ENCODE measurements around the gene FBXL16.
A peak's percentile ranks its signal among the peaks of the same experiment; 100 is the strongest.

GRCh38 chr16:706189-707061 is 824 bp upstream of the FBXL16 start:
- TF ChIP-seq, protein P1, sequence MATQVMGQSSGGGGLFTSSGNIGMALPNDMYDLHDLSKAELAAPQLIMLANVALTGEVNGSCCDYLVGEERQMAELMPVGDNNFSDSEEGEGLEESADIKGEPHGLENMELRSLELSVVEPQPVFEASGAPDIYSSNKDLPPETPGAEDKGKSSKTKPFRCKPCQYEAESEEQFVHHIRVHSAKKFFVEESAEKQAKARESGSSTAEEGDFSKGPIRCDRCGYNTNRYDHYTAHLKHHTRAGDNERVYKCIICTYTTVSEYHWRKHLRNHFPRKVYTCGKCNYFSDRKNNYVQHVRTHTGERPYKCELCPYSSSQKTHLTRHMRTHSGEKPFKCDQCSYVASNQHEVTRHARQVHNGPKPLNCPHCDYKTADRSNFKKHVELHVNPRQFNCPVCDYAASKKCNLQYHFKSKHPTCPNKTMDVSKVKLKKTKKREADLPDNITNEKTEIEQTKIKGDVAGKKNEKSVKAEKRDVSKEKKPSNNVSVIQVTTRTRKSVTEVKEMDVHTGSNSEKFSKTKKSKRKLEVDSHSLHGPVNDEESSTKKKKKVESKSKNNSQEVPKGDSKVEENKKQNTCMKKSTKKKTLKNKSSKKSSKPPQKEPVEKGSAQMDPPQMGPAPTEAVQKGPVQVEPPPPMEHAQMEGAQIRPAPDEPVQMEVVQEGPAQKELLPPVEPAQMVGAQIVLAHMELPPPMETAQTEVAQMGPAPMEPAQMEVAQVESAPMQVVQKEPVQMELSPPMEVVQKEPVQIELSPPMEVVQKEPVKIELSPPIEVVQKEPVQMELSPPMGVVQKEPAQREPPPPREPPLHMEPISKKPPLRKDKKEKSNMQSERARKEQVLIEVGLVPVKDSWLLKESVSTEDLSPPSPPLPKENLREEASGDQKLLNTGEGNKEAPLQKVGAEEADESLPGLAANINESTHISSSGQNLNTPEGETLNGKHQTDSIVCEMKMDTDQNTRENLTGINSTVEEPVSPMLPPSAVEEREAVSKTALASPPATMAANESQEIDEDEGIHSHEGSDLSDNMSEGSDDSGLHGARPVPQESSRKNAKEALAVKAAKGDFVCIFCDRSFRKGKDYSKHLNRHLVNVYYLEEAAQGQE (IDR thresholded peaks at IDR 0.05; ENCODE audit: unreplicated experiment), result no peak
- TF ChIP-seq, protein P2, sequence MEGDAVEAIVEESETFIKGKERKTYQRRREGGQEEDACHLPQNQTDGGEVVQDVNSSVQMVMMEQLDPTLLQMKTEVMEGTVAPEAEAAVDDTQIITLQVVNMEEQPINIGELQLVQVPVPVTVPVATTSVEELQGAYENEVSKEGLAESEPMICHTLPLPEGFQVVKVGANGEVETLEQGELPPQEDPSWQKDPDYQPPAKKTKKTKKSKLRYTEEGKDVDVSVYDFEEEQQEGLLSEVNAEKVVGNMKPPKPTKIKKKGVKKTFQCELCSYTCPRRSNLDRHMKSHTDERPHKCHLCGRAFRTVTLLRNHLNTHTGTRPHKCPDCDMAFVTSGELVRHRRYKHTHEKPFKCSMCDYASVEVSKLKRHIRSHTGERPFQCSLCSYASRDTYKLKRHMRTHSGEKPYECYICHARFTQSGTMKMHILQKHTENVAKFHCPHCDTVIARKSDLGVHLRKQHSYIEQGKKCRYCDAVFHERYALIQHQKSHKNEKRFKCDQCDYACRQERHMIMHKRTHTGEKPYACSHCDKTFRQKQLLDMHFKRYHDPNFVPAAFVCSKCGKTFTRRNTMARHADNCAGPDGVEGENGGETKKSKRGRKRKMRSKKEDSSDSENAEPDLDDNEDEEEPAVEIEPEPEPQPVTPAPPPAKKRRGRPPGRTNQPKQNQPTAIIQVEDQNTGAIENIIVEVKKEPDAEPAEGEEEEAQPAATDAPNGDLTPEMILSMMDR (conservative IDR thresholded peaks at IDR 0.05; ENCODE audit: low read depth in 2 of 2), result no peak
- TF ChIP-seq EZH2 (IDR thresholded peaks at IDR 0.05; ENCODE audit: low read depth, unreplicated experiment) (peak; percentile 42), EZH2phosphoT487 (IDR thresholded peaks at IDR 0.05; ENCODE audit: unreplicated experiment) (no peak), CREB1 (CRISPR knock-in tag; IDR thresholded peaks at IDR 0.05; ENCODE audit: low read depth) (no peak), POLR2AphosphoS5 (IDR thresholded peaks at IDR 0.05; ENCODE audit: low read depth) (no peak)

All from GM23338 (cell line).